ENCODE measurements around the gene PSMG4. TPM values are rescaled to one million over a fixed set of nuclear protein-coding genes. Genes with fewer than 3 reads are reported as not detected.

The PSMG4 gene, protein sequence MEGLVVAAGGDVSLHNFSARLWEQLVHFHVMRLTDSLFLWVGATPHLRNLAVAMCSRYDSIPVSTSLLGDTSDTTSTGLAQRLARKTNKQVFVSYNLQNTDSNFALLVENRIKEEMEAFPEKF
- total RNA-seq, result 20.5 and 26.3 TPM in 2 replicates

DNA sequence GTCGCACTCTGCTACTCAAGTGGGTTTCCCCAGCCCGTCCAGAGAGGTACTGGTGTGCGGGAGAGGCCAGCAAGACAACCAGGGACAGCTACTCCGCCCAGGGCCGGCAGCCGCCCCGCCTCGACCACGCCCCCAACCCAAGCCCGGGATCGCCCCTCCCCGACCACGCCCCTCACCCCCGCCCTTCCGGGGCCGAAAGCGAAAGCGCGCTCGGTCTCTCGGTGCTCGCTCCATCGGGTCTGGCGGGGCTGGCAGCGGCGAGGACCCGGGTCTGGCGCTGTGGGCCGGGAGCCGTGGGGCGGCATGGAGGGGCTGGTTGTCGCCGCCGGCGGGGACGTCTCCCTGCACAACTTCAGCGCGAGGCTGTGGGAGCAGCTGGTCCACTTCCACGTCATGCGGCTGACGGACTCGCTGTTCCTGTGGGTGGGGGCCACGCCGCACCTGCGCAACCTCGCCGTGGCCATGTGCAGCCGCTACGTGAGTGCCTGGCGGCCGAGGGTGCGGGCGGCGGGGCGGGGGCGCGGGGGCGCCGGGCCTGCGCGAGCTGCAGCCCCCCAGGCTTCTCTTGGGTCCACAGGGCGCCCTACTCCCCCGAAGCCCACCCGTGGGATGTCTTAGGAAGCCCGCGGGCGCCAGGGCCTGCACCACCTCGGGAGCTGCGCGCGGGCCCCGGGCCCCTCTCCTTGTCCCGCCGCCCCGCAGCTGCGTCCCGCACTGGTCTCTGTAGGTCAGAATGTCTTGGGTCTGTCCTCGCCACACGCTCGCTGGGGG lies at the start of gene PSMG4:
Gene PSMG4 (plus strand): TSS at position 228 of the 771 bp plus-strand sequence. CDS start 76 bp downstream, at position 304.
- intact Hi-C loops (cut with micrococcal nuclease), result loop anchor here (1.0 to 10.0 kb wide), 8 partner anchors 102 to 758 kb away; partner anchors contain the start of genes BPHL, FAM50B, NQO2 and RIPK1

DNA sequence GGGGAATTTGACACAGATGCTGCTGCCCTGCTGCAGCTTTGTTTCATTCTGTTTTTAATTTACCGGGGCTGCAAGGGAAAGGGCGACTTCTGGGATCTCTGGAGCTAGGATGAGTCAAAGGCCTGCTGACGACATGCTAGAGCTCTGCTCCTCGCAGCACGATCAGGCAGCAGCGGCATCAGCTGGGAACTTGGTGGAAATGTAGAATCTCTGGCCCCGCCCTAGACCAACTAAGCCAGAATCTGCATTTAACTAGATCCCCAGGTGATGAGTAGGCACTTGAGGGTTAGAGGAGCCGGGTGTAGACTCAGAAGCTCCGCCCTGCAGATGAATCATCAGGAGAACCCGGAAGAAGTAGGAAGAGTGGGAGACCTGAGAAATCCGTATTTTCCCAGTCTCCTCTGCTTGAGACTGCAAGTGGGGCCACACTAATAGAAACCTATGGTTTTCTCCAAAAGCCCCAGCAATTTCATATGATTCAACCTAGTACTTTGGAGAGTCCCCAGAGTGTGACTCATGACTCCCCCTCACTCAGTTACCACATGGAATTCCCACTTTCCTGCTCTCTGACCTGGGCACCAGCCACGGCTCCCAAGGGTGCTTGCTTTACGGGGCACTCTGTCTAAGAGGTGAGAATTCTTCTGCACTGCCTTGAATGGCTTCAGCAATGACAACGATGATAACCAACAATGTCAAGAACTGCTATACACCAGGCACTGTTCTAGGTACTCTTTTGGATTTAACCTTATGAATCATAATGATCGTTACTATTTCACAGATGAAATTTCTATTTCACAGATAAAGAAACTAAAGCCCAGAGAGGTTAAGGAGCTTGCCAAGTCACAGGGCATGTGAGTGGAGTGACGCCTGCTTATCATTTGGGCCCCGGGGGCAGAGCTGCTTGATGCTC lies 49.4 kb upstream of the PSMG4 start:
- intact Hi-C loops (cut with micrococcal nuclease), result no loop called here

DNA sequence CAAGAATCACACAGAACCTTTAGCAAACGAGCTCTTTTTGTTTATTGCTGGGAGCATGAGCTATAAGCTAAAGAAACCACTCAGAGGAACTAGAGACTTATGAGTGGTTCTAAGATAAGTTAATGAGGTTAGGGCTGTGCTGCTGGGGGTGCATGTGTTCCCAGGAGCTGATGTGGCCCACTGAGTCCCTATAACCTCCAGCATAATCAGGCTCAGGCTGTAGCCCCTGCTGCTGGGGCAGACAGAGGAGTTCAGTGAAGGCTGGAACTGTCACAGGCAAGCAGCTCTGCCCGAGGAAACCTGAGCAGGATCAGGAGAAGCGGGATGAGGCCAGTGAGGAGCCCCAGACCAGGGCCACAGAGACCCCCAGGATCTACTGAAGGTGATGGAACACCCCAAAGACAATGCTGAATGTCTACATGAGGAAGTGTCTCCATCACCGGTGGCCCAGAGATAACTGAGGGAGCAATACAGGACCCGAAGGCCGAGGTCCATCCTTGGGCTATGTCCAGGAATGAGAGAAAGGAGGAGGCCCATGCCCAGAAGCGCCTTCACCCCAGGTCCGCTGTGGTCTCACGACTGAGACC lies 48.6 kb upstream of the PSMG4 start:
- intact Hi-C loops (cut with micrococcal nuclease), result no loop called here

DNA sequence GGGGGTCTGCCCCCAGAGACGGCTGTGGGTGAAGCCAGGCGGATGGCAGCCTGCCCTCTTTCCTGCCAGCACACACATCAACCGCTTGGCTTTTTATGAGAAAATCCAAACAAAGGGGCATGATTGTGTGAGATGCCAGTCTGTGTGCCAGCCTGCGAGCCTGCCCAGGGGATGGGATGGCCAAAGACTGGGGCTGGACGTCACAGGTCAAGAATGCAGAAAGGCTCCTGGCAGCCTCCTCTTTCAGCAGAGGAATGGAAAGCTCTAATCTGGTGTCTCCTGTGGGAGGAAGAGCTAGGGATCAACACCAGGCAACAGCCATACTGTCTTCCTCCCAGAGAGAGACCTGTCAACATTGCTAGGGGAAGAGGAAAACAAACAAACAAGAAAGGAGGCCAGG lies 47.1 kb upstream of the PSMG4 start:
- intact Hi-C loops (cut with micrococcal nuclease), result no loop called here

DNA sequence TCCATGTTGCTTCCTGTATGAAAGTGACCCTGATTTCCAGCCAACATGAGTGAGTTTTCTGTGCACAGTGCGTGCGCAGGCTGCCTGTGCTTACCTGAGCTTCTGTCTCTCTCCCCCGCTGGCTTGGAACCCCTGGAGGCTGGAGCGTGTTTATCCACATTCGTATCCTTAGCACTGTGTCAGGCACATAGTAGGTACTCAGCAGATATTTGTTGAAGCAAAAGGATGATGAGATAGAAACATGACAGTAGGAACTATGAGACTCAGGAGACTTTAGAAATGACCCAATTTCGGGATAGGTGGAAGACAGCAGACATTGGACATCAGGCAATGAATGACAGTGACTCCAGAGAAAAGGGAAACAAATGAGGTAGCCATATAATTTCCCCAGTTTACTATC lies 46.5 kb upstream of the PSMG4 start:
- intact Hi-C loops (cut with micrococcal nuclease), result no loop called here

DNA sequence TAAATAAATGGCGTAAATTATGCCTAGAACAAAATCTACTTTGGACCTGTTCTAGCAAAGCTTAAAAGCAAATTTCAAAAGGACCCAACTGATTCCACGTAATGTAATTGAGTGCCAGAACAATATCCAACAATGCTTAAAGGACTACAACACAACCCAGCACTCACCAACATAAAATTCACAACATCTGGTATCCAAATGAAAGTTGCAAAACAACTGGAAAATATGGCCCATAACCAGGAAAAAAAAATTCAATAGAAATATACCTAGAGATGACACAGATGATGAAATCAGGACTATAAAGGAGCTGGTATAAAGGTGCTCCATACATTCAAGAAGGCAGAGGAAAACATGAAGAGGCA lies 45.4 kb upstream of the PSMG4 start:
- intact Hi-C loops (cut with micrococcal nuclease), result no loop called here

DNA sequence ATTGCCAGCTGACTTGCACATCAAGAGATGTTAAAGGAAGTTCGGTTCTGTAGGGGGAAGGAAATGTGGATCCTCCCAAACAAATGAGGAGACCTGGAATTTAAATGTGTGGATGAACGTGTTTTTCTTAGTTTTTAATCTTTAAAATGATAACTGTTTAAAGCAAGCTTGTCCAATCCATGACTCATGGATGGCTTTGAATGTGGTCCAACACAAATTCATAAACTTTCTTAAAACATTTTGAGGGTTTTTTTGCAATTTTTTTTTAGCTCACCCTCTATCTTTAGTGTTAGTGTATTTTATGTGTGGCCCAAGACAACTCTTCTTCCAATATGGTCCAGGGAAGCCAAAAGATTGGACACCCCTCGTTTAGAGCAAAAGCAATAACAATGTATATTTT lies 43.8 kb upstream of the PSMG4 start:
- intact Hi-C loops (cut with micrococcal nuclease), result no loop called here

DNA sequence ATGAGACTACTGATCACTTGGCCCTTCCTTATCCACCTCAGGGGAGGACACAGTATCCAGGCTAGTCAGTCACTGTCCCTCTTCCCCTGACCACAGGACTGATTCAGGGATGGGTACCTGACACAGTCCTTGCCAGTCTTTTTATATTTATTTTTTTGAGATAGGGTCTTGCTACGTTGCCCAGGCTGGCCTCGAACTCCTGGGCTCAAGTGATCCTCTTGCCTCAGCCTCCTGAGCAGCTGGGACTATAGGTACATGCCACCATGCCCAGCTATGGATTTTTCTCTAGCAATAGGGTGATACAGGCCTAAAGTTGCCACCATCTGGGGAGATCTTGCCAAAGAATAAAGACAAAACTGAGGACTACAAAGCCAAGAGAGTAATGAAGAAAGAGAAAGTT lies 41.5 kb upstream of the PSMG4 start:
- intact Hi-C loops (cut with micrococcal nuclease), result no loop called here

DNA sequence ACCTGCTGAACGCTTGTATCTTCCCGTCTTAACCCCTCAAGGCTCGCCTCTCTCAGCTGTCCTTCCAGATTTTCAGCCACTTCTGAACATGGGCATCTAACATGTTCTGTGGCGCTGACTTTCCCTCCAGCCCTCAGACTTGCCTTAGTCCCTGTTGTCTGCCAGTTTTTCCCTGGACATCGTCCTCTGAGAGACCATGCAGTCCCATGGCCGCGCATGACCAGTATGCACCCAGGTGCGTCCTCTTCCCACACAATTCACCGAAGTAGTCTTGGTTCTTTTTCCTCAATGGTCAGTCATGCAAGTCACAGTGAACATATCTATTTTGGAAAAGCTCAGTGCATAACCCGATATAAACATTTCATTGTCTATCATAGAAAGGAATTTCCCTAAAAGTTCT lies 40.5 kb upstream of the PSMG4 start:
- intact Hi-C loops (cut with micrococcal nuclease), result no loop called here

DNA sequence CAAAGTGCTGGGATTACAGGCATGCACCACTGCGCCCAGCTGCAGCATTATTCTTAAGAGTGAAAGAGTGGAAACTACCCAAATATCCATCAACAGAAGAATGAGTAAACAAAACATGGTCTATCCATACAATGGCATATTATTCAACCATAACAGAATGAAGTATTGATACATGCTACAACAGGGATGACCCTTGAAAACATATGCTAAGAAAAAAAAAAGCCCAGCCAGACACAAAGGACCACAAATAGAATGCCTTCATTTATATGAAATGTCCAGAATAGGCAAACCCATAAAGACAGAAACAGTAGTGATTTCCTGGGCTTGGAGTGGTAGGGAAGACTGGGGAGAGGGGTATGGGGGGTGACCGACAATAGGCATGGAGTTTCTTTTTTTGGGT lies 38.4 kb upstream of the PSMG4 start:
- intact Hi-C loops (cut with micrococcal nuclease), result no loop called here

DNA sequence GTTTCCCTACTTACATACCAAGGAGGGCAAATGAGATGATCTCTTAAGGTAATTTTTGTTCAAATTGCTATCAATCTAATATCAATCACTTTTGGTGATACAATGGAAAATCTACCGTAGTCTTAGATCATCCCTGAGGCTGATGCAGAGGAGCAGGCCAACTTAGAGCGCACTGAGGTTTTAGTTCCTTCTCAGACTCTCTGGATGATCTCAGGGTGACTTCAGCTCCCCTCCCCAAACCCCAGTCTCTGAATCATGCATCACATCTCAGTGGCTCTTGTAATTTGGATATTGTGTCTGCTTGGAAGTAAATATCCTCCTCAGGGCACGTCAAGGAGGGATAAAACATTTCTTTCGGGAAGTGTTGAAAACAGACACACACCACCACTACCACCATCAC lies 37.2 kb upstream of the PSMG4 start:
- intact Hi-C loops (cut with micrococcal nuclease), result no loop called here

DNA sequence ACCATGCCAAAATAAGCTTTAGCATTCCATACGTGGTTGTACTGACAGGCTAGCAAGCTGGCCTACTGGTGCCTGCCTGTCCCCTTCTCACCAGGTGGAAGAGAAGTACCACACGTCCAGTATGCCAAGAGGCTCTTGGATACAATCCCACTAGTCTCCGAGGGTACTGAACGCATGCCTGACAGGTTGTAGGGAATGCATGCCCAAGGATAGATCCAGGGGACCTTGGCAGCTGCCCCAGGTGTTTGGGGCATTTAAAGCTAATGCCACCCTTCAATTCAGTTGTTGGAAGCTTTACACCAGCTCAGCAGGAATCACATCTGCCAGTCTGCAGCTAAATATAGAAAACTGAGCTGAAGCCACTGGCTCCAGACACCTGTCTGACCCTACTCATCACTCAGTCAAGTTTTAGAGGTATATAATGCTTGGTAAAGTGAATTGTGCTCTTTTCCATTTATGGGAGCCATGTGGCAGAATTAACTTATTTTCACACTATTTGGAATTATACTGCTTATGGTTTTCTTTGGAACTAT lies 36.2 kb upstream of the PSMG4 start:
- intact Hi-C loops (cut with micrococcal nuclease), result no loop called here

DNA sequence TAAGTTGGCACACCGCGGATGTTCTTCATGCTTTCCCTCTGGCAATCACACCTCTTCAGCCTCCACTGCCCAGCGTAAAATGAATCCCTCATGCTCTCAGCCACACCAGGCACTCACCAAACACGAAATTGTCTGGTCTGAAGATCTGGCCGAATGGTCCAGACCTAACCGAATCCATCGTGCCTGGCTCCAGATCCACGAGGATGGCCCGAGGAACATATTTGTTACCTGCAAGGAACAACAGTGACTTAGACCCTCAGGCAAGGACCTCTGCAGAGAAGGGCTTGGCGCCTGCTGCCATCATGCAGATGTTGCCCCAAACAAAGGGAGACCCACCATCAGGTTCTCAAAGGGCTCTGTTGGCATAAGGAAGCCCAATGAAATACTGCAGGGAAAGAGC lies 32.7 kb upstream of the PSMG4 start:
- intact Hi-C loops (cut with micrococcal nuclease), result loop anchor here (5.0 kb wide), 1 partner anchor 64 kb away; no protein-coding TSS in a partner anchor

DNA sequence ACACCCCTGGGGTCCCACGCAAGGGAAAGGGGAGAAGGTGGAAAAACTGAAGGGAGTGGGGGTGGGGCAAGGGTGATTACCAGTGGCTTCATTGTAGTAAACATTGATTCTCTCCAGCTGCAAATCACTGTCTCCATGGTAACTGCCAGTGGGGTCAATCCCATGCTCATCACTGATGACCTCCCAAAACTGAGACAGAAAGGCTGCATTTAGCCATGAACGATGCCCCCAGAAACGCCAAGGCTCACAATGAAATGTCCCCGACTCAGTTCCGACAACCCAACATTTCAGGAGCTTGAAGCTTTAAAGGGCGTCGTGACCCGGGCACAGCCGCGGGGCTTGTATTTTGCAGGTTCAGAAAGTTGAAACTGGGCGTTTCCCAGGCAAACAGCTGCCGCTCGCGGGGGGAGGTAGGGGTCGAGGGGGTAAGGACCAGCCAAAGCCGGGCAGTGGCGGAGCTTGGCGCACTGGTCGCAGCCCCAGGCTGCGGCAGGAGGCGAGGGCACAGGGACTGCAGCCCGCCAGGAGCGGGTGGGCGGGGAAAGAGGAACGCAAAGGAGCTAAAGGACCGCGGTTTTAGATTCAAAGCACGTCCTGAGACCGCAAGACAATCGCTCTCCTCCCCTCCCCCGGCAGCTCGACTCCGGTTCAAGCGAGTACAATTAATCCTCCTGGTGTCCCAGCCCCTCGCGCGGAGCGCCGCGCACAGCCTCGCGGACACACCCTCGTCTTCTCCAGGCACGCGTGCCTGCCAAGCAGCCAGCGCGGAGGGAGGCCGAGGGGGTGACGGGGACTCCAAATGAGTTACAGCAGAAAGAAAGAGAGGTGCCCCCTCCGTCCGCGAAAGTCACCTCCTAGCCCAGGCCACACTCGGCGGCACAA lies 32.0 kb upstream of the PSMG4 start:
- intact Hi-C loops (cut with micrococcal nuclease), result loop anchor here (5.0 kb wide), 1 partner anchor 64 kb away; no protein-coding TSS in a partner anchor

DNA sequence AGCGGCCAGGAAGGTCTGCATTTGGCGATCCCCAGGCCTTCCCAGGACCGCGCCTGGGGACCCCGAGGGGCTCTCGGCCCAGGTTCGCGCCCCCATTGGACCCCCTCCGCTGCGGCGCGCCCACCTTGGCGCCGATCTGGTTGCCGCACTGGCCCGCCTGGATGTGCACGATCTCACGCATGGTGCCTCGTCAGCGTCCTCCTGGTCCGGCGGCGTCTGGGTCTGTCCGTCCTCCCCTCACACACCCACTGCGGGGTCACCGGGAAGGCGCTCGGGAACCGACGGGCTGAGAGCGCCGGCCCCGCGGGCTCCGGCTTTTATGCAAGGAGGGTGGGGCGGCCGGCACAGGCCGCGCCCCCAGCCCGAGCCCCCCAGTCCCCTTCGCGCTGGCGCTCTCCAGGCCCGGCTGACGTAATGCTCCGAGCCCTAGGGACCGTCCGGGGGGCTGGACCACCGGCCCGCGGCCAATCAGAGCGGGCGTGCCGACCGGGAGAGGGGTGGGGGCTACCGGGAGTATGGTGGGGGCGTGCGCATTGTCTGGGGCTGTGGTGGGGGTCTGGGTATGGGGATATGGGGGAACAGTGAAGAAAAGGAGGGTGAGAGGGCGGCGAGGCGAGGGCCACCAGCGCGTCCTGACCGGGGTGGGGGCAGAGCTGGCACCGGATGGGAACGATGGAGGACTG lies 31.2 kb upstream of the PSMG4 start, which contains the start of gene TUBB2B:
Gene TUBB2B (minus strand): TSS at position 291 of the 683 bp plus-strand sequence. CDS start 110 bp downstream, at position 181.
- intact Hi-C loops (cut with micrococcal nuclease), result loop anchor here (5.0 kb wide), 1 partner anchor 65 kb away; no protein-coding TSS in a partner anchor

DNA sequence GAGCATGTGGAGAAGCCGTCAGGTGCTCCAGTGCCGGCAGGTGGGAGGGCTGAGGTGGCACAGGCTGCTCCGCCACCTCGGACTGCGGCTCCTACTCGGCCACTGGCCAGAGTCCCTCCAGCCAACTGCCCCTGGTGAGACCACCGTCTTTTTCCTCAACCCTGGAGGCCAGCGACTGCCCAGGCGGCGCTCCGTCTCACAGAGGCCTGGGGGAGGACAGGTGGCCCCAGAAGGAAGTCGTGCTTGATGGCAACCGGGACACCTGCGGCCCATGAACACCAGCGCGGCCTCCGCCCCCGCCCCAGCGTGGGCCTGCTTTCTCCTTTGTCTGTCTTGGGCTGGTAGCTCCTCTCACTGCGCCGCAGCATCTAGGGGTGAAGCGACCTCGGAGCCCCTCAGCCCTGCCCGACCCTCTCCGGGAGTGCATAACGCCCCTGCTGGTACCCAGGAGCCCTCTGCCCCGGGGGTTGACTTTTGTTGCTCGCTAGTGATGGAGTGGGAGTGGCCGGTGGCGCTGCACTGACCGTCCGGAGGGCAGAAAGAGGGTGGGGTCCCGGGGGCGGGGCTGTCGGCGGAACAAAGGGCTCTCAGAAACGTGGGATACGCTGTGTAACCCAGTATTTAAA lies 30.6 kb upstream of the PSMG4 start:
- intact Hi-C loops (cut with micrococcal nuclease), result loop anchor here (5.0 kb wide), 1 partner anchor 66 kb away; no protein-coding TSS in a partner anchor

DNA sequence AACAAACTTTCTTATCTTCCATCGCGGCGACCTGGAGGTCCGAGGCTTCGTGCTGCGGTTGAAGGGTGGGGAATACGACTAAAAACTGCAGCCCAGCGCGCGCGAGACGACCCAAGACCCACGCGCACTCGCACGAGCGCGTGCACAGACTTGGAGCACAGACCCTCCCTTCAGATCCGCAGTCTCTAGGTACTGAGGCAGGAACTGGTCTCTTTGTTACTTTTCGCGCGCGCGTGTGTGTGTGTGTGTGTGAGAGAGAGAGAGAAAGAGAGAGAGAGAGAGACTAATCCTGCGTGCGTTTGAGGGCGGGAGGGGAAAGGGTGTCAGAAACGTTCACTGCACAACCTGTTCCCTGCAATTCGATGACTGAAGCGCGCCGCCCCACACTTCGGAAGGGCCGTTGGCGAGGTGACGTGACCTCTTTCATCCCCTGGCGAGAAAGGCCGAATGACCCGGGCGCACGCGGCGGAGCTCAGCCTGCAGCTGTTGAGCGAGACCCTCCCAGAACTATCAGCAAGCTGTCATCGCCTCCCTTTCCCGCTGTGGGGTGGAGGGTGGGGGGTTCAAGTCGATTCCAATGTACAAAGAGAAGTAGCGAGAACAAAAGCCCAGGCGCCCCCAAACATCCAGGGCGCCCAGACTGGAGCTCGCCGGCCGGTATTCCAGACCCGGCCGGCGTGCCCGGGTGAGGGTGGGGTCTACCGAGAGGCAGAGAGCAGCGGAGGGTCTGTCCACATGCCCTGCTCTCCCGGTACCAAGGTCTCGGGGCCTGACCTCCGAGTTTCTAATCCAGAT lies 29.8 kb upstream of the PSMG4 start:
- intact Hi-C loops (cut with micrococcal nuclease), result loop anchor here (5.0 kb wide), 1 partner anchor 67 kb away; no protein-coding TSS in a partner anchor

DNA sequence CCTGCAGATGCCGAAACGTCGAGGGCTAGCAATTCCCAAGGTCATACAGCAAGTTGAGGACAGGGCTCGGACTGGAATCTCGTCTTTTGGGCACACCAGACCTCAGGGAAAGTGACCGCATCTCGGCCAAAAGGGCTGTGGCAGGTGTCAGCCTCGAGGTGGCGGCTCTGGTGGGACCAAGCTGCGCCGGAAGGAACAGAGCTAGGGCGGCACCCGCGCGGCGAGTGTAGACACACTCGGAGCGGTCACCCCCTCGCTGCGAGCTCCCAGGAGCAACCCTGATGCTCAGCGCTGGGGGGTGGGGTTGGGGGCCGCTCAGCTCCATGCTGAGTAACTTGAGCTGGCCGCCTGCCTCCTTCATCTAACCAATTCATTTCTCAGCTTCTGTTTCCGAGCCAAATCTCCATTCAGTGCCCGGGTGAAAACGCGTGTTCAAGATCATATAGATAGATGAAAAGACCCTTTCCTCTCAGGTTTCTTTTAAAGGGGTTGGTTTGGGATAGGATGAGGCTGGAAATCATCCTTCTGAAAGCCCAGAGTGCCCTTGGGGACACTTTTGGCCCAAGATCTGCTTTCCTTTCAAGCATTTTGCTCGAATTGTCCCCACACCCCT lies 29.1 kb upstream of the PSMG4 start:
- intact Hi-C loops (cut with micrococcal nuclease), result loop anchor here (5.0 kb wide), 2 partner anchors 67 to 1617 kb away; no protein-coding TSS in a partner anchor
